PC-9 (cell line): ENCODE measurements around the gene CROCC.

Experiments used
- EZH2 ChIP-seq: fragments of 200-600 bp; sonication (generic); IDR thresholded peaks from 2 replicates; pipeline ENCODE4 v1.8.0; 2017; ENCODE audit warnings: antibody characterized with exemption, low read depth
- TF ChIP-seq, protein P1 (sequence below): fragments of 200-600 bp; sonication (generic); conservative IDR thresholded peaks from 2 replicates; pipeline ENCODE4 v1.6.1; 2017; ENCODE audit warnings: mixed run types, antibody characterized with exemption, mild to moderate bottlenecking, moderate library complexity

DNA sequence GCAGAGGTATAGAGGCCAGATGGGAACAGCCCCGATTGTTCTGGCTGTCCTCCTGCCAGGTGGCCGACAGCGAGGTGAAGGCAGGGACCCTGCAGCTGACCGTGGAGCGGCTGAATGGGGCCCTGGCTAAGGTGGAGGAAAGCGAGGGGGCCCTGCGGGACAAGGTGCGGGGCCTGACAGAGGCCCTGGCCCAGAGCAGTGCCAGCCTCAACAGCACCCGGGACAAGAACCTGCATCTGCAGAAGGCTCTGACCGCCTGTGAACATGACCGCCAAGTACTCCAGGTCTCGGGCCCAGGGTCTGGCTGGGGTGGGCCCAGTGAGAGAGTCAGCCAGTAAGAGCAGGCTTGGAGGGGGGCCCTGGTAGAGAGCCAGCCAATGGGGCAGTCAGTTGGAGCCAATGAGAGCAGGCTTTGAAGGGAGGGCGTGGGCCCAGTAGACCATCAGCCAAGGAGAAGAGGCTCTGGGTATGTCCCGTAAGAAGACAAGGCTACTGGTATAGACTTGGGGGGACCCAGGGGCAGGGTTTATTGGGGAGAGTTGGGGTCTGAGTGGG lies 47.4 kb downstream of the CROCC start:
- TF ChIP-seq, protein P1, sequence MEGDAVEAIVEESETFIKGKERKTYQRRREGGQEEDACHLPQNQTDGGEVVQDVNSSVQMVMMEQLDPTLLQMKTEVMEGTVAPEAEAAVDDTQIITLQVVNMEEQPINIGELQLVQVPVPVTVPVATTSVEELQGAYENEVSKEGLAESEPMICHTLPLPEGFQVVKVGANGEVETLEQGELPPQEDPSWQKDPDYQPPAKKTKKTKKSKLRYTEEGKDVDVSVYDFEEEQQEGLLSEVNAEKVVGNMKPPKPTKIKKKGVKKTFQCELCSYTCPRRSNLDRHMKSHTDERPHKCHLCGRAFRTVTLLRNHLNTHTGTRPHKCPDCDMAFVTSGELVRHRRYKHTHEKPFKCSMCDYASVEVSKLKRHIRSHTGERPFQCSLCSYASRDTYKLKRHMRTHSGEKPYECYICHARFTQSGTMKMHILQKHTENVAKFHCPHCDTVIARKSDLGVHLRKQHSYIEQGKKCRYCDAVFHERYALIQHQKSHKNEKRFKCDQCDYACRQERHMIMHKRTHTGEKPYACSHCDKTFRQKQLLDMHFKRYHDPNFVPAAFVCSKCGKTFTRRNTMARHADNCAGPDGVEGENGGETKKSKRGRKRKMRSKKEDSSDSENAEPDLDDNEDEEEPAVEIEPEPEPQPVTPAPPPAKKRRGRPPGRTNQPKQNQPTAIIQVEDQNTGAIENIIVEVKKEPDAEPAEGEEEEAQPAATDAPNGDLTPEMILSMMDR, result no peak
- TF ChIP-seq EZH2, result no peak
